ENCODE results near the gene CREG2.
"Not testable (repeated sequence)": the region's sequence is repeated elsewhere in the genome, so short reads cannot be mapped to it uniquely, and the experiment has no call there.

CREG2 gene

DNA sequence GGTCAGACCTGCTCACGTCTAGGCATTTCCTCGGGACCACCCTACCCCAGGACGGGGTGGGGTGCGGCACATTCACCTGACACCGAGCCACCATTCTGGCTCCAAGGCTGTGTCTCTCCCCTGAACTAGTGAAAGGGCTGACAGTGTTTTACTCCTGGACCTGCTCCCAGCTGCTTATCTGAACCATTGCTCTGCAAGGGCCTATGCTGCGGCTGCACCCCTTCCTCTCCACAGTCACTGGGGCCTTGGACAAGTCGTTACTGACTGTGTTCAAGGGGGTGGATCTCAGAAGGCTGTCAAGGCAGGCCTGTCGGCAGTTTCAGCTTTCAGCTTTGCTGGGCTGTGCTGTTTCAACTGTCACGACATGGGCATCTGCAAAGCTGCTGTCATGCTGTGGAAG is 11.7 kb downstream of the CREG2 start:
- DNase-seq (ENCODE audit: low read depth in 2 of 3, low spot score in 2 of 3) = no peak

DNA sequence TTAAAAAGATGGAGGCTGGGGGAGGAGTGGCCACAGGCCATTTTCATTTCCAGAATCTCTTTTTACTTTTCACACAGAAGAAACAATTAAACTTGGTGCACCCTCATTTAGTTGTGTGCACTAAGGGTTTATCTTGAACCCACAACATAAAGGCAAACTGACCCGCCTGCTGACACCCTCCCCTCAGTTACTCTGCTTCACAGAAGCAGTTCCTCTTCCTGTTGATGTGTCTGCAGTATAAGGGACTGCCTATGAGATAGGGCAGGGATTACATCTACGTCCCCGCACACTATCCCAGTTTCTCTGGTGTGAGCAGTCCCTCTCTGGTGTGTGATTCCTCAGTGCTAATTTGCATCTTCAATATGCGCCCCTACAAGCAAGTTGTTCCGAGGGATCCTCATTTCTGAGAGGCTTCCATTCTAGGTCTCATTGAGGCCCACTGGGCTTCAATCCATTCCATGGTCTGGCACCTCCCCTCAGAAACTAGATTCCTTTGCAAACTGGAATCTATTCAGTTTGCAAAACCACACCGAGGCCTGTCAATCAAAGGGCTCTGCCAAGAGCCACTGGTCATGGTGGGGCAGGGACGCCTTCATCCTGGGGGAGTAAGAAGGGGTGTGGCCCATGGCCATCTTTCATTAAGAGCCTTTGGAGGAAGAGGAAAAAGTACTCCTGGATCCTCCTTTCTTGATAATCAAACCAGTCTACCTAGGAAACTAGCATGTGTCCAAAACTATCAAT is 12.3 kb downstream of the CREG2 start:
- DNase-seq (ENCODE audit: low read depth in 2 of 3, low spot score in 2 of 3) = no peak

DNA sequence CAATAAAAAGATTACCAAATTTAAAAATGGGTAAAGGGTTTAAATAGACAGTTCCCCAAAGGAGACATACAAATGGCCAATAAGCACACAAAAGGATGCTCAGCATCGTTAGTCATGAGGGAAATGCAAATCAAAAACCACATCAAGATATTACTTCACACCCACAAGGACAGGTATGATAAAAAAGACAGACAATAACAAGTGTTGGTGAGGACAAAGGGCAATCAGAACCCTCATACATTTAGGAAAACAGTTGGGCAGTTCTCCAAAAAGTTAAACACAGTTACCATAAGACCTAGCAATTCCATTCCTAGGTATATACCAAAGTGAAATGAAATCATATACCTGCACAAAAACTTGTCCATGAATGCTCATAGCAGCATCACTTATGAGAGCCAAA is 14.5 kb downstream of the CREG2 start:
- no peak for DNase-seq (ENCODE audit: low read depth in 2 of 3, low spot score in 2 of 3)

DNA sequence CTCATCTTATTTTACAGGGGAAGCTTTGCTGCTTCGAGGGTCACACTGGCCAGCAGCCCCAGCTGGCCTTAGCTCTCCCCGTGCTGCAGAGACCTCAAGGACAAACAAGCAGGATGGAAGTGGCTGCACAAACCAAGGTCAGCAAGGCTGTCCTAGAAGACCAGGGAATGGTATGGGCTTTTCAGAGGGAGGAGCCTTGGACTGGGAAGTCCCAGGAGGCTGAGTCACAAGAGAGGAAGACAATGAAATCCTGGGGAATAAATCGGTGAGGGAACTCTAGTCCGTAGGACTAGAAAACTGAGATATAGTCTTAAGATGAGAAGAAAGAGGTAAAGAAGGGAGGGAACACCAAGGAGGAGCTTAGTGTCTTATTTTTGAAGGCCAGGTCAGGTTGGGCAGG is 15.7 kb downstream of the CREG2 start:
- DNase-seq (ENCODE audit: low read depth in 2 of 3, low spot score in 2 of 3) = no peak

DNA sequence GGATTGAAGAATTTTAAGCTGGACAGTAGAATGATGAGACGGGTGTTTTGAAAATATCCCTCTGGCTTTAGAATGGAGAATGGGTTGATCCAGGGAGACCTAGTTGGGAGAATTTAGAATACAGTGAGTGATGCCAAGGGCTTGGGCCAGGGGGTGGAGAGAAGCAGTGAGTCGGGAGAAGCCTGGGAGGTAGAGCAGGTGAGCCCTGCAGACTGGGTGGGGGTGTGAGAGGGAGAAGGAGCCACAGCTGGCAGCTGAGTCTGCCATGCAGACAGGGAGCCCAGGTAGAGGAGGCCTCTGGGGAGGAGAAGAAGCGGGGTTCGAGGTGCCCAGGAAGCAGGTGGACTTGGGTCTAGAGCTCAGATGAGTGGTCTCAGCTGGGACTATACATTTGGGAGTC is 18.2 kb downstream of the CREG2 start:
- no peak for DNase-seq (ENCODE audit: low read depth in 2 of 3, low spot score in 2 of 3)

DNA sequence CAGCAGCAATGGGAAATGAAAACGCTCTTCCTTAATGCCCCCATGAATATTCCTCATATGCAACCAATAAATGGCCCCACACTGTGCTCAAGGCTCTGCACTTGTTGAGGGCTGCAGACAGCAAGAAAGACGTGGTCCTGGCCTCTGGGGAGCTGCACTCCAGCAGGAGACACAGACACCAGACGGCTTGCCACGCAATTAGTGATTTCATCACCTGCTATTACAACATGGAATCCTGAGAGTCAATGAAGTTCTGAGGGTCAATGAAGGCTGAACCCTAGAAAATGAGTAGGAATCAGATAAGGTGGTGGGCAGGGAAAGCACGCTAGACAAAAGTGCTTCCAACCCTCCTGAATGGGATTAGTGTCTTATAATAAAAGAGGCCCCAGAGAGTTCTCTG is 18.9 kb downstream of the CREG2 start:
- DNase-seq (ENCODE audit: low read depth in 2 of 3, low spot score in 2 of 3) = no peak

DNA sequence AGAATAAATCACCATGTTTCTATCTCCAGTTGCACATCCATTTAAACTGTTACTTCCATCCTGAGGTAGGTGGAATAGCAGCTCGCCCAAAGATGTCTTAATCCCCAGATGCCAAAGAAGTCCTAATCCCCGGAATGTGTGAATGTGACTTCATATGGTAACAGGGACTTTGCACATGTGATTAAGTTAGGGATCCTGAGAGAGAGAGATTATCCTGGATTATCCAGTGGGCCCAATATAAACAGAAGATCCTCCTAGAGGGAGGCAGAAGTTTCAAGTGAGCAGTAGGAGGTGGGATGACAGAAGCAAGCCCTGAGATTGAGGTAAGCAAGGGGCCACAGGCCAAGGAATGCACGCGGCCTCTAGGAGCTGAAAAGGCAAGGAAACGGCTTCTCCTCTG is 19.8 kb downstream of the CREG2 start:
- no peak for DNase-seq (ENCODE audit: low read depth in 2 of 3, low spot score in 2 of 3)

DNA sequence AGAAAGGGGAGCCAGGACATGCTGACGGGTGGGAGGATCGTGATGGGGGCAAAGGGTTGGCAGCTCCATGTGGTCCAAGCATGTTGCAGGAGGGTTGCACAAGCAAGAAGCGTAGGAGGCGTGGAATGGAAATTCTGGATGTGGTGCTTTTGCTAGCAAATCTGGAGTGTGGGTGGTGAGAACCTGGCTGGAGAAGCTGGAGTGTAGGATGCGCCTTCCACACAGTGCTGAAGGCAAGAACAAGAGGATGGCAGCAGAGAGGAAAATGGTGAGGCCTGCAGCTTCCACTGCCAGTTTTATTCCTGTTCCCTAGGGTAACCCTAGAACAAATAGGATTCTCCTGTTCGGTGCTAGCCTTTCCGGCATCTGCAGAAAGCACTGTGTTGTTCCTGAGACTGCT is 22.4 kb downstream of the CREG2 start:
- no peak for DNase-seq (ENCODE audit: low read depth in 2 of 3, low spot score in 2 of 3)

DNA sequence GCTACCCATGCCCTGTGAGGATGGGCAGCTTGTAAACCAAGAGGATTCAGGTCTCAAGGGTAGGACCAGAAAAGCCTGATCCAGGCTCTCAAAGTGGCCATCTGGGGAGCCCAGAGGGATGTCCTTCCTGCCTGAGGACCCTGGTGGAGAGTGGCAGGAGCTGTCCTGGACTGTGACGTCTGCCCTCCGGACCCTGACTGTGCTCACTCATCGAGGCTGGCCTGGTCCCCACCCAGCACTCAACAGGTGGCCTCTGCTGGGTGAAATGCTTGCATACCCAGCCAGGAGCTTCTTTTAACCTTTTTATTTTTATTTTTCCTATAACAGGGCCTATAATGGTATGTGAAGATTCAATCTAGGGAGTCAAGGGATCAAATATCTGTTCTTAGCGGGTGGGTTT is 24.5 kb downstream of the CREG2 start:
- DNase-seq (ENCODE audit: low read depth in 2 of 3, low spot score in 2 of 3) = no peak

DNA sequence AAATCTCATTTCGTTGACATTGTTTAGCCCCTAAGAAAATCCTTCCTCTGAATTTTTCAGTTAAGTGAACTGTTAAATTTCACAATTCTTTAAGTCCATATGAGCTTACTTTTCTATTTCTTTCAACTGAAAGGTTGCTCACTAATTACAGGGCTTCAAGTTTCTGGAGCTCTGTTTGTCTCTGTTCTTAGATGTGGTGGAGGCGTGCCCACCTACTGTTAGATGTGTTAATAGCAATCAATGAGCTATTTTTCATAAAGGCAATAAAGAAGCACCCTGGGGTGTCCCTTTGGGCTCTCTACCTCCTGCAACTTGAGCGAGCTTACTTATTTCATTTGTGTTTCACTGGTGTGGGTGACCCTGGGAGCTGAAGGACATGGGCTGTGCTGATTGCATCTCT is 25.0 kb downstream of the CREG2 start:
- DNase-seq (ENCODE audit: low read depth in 2 of 3, low spot score in 2 of 3) = no peak

DNA sequence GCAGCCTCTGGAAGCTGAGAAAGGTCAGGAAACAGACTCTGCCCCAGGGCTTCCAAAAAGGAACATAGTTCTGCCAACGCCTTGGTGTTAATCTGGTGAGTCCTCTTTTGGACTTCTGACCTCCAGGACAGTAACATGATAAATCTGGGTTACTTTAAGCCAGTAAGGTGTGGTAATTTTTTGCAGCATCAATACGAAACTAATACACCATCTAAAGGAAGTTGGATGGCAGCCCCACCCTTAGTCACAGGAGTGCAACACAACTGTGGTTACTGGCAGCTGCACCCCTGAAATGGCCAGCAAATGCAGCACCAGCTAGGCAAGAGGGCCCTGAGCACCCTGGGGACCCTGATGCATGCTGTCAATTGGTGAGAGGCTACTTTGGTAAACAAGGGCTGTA is 25.8 kb downstream of the CREG2 start:
- no peak for DNase-seq (ENCODE audit: low read depth in 2 of 3, low spot score in 2 of 3)

DNA sequence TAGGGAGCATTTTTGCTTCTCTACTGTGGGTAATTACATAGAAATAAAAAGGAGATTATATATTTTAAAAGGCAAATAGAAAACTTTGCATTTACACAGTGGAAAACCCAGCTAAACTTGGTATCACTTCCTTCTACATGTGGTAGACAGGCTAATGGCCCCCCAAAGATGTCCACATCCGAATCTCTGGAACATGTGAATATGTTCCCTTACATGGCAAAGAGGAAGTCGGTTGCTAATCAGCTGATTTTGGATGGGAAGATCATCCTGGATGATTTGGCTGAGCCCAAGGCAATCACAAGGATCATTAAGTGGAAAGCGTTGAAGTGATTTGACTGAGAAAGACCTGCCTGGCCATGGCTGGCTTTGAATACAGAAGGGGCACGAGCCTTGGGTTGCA is 26.2 kb downstream of the CREG2 start:
- no peak for DNase-seq (ENCODE audit: low read depth in 2 of 3, low spot score in 2 of 3)

DNA sequence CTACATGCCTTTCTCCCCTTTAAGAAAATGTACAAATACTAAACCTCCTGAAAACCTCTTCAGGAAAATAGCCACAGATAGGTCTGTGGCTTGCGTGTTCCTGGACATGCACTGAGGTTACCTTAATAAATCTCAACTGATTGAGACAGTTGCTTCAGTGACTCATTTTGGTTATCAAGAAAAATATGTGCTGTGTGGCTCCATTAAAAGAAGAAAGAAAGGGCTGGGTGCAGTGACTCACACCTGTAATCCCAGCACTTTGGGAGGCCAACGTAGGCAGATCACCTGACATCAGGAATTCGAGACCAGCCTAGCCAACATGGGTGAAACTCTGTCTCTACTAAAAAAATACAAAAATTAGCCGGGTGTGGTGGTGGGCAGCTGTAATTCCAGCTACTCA is 27.1 kb downstream of the CREG2 start:
- no peak for DNase-seq (ENCODE audit: low read depth in 2 of 3, low spot score in 2 of 3)

DNA sequence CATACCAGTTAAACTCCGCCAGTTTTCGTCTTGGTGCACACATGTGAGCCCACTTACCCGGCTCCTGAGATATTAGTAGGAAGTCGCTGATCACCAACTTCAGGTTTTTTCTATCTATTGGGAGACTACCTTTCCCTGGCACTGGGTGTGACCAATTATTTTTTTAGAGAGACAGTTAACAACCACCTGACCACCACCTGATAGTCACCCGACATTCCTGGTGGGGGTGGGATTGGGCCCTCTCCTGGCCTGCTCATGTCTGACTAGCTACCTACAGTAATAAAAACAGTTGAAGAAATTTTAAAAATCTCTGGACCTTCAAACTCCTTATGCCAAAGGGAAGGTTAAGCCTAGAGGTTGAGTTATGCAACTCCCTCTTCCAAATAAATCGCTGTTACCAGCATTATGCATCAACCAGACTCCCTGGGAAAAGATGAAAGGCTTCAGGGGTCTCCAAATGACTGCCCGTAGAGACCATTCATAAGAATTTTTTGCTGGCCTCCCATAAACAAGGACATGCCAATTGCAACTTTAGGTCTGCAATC is 27.8 kb downstream of the CREG2 start:
- DNase-seq (ENCODE audit: low read depth in 2 of 3, low spot score in 2 of 3) = no peak

DNA sequence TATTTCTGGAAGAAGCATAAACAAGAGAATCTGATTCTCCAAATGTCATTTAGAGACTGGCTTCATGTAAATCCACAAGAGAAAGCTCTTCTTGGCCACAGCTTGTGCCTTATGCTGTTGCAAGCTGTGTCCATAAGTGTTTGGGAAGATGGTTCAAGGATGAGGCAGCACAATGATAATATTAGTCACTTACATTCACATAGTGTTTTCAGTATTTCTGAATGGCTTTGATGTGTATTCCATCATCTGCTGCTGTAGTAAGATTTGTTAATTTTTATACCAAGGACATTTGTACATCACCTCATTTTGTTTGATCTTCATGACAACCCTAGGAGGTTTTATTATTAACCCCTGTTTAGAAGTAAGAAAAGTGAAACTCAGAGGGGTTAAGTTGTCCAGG is 29.9 kb downstream of the CREG2 start:
- DNase-seq (ENCODE audit: low read depth in 2 of 3, low spot score in 2 of 3) = no peak

DNA sequence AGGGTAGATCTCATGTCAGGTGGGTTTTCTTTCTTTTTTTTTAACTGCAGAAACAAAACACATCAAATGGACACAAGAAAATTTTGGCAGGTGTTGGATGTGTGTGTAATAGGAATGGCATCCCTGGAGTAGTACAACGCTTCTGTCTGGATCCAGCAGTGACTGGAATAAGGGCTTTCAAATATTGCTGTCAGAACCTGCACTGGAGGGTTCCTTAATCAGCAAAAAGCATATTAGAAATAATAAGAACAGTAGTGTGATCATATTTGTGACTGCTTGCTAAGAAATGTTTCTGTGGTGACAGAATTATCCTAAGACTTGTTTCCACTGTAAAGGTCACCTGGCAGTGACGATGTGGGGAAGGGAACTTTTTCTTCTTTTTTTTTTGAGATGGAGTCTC is 30.8 kb downstream of the CREG2 start:
- no peak for DNase-seq (ENCODE audit: low read depth in 2 of 3, low spot score in 2 of 3)

DNA sequence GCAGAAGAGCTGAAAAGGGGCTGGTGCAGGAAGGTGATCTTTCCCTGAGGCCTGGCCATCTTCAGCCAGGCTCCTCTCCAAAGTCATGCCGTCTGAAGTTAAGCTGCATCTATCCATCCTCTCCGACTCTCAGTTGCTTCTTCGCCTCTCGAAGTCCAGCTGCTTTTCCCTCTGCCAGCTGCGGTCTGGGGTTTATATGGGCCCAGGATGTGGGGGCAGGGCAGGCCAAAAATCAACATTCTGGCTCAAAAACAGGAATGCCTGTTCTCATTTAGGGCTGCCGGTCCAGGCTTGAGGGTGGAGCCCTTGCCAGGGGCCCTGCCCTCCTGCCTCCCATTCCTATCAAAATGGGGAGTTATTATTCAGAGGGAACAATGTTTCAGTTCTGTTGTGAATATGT is 31.2 kb downstream of the CREG2 start:
- no peak for DNase-seq (ENCODE audit: low read depth in 2 of 3, low spot score in 2 of 3)

DNA sequence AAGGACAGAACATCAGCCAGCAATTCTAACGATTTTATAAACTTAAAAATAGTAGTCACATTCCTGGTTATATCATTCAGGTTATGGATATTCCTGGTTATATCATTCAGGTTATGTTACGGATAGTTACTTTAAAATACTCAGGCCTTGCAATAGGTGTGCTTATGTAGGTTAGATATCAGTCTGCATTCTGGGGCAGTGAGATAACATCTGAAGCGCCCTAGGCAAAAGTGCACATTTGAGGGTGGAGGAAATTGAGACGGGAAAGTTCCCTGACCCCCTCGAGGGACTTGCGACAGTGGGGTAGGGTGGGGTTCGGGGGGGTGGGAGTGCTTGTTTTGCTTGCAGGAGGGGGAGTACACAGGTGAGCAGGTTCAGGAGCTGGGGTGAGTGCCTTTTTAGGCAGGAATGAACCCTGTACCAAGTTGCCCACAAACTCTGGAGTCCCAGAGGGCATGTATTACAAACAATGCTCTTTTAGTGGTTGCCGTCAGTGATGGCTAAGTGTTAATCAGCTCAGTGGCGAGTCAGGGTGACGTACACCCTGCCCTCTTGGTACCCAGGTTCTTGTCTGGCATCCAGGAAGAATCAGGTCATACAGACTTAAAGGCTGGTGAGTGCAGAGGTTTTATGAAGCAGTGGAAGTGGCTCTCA is 31.8 kb downstream of the CREG2 start:
- DNase-seq (ENCODE audit: low read depth in 2 of 3, low spot score in 2 of 3) = no peak

DNA sequence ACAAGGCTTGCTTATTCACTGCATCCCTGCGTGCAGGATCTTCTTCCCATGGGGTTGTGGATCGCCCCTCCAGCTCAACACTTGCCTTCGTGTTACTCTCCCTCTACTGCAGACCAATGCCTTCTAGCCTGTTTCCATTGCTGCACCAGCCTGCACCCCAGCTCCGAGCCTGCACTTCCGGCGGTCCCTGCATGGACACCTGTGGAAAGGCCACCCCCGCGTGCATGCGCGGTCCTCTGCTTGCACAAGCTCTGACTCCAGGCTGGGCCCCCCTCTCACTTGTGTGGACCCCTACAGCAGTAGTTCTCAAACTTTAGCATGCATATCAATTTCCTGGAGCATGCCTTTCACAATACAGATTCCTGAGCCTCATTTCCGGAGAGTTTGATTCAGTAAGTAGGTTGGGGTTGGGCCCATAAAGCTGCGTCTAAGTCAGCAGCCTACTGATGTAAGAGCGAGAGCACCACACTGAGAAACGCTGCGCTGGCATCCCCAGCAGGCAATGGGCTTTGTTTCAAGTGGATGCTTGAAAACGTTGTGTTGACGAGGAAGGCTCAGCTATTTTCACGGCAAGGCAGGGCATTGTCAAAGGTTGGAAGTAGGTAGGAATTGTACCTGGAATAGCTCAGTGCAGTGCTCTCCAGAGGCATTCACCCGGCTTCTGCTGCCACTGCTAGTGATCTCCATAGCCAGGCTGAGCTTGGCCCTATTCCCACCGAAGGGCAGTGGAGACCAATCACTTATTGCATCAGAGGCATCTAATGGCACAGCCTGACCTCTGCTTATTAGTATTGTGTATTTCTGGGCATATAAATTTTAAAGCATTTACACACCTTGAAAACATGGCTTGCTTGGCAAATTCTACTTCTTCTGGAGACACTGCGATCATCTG is 32.6 kb downstream of the CREG2 start:
- DNase-seq (ENCODE audit: low read depth in 2 of 3, low spot score in 2 of 3) = no peak

DNA sequence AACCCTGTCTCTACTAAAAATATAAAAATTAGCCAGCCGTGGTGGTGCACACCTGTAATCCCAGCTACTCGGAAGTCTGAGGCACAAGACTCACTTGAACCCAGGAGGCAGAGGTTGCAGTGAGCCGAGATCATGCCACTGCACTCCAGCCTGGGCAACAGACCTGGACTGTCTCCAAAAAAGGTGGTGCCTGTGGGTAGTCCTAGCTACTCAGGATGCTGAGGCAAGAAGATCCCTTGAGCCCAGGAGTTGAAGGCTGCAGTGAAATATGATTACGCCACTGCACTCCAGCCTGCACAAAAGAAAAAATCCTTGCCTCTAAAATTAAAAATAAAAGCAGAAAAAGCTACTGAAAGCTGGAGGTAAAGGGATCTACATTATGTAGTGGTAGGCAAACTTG is 34.7 kb downstream of the CREG2 start:
- not testable (repeated sequence) for DNase-seq (ENCODE audit: low read depth in 2 of 3, low spot score in 2 of 3)

DNA sequence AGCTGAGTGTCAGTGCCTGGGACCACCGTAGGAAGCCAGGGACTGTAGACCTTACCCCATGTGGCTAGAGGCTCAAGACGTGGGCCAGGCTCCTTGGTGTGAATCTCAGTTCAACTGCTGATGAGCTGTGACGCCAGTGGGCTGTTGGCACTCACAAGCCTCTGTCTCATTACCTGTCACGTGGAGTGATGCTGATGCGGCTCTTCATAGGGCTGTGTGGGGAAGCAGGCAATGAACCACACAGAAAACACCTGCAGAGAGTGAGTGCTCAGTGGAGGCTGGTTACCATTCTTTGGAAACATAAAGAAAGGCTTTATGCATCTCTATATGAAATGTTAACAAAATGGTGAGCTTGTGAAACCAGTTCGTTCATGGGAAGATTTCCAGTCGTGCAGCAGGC is 36.1 kb downstream of the CREG2 start:
- no peak for DNase-seq (ENCODE audit: low read depth in 2 of 3, low spot score in 2 of 3)
